ENCODE results near the gene NHSL2. TPM values are rescaled to one million over a fixed set of nuclear protein-coding genes. Genes with fewer than 3 reads are reported as not detected.

The NHSL2 gene
- polyA plus RNA-seq, 1 donor, result 8.2 TPM

DNA sequence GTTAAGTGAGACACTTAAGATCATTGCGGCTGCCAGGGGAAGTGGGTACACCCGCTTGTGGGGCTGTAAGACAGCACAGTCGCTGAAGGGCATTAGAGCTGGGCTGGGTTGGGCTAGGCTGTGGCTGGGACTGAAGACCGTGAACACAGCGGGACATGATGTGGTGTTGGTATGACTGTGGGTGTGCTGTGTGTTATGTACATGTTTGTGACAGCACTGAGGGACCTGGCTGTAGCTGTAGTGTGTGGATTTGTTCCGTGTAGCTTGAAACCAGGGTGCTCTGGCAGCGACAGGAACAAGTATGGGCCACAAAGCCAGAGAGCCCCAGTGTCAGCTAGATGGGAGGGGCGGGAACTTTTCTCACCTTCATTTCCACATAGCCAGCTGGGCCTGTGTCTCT, 82.1 kb downstream of the NHSL2 start:
- no peak for DNase-seq

DNA sequence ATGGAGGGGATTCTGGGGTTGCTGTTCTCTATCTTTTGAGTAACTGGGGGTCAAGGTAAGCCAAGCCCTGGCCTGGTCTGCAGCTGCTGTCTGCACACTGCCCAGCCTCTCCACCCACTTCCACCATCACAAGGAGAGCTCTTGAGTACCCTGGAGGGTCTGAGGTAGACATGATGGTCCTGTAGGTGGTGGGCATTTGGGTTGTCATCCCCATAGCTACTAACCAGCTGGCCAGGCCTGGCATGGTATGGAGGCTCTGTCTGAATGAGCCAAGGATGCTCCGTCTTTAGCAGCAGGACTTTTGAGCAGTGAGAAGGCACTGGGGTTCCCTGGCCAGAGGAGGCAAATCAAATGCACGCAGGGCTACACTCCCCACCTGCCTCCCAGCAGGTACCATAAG, 82.7 kb downstream of the NHSL2 start:
- DNase-seq, result no peak

DNA sequence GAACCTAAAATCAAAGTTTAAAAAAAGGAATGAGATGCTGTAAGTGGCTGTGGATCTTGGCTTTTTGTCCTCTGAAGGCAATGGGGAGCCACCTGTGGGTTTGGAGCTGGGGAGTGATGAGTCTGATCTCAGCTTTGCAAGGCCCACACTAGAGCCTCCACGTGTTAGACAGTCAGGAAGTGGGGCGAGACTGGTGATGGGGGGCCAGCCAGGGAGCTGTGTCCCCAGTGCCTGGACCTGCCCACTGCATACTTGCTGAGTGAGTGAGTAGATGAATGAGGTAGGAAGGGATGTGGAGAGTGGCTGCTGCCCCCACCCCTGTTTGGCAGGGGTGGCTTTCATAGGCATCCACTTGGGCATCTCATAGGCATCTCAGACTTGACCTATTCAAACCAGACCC, 84.0 kb downstream of the NHSL2 start:
- no peak for DNase-seq

DNA sequence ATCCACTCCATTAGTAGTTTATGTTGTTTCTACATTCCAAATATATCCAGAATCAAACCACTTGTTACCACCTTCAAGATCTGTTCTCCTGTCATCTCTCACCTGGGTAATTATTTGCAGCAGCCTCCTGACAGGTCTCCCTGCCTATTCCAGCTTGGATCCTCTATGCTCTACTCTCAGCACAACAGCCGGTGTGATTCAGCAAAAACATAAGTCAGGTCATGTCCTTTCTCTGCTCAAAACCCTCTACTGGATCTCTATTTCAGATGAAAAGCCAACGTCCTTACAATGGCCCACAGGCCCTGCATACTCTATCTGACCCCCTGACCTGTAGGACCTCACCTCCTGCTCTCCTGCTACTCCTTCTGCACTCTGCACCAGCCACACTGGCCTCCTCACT, 84.5 kb downstream of the NHSL2 start:
- DNase-seq, result no peak

DNA sequence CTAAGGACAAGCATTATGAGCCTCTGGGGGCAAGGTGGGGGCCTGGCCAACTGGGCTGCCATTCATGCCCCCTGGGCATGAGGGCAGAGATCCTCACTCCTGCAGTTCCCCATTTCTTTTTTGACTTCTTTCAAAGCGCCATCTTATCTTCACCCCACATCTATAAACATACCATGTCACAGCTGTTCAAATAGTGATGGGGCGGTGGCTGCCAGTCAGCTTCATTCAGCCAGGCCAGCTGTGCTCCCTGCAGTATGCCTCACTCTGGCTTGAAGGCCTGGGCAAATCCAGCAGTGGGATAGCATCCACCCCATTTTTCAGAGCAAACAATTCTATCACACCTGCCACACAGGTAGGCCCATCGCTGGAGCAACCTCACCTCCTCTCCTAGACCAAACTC, 85.5 kb downstream of the NHSL2 start:
- no peak for DNase-seq

DNA sequence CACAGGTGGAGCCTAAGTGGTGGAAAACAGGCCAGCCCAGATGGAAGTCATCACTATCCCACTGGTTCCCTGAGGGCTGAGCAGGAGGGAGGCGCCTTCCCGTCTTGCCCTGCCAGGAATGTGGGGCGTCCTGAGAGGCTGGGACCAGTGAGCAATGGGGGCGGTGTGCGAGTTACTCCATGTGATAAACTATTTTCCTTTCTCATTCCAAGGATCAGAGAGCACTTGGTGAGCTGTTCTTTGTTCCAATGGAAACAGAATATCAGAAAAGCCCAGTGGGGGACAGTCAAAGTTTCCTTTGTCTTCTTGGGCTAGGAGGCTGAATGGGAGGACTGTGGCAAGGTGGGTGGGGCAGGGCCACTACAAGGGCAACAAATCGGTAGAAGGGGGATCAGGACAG, 86.2 kb downstream of the NHSL2 start:
- no peak for DNase-seq

DNA sequence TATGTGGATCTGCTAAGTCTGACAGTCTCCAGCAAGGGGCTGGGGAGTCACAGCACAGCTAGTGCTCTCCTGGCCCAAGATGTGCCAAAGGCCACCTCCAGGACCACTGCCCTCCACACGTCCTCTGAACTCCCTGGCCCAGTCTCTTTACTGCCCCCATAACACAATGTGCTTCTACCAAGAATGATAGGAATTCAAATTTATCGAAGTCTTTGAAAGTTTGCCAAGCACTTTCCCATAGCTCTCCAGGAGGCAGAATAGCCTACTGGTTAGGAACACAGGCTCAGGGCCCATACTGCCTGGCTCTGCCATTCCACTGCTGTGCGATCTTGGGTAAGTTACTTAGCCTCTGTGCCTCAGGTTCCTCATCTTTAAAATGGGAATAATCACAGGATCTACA, 86.7 kb downstream of the NHSL2 start:
- no peak for DNase-seq

DNA sequence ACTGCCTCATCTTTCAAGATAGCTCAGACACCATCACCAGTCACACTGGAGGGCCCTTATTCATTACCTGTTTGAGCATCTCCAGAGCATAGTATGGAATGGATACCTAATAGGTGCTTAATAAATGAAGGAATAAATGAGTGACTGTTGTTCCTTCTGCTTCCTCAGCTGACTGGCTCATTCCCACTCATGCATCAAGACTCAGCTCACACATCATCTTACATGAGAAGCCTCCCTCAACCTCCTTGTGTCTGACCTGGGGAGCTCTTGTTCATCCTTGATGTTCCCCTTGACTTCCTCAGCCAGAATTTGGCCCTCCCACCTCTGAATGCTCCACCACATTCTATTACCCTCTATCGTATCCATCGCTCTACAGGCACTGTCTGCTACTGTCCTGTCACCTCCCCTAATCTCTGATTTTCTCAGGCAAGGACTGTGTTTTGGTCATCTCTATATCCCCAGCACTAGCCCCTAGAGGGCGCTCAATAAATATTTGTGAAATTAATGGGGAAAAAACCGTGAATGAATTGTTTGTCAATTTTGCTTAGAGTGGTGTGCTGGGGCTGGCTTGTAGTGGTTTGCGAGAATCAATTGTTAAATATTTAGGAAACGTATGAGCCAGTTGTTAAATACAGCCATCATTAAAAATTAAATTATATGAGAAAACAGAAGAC, 88.3 kb downstream of the NHSL2 start:
- DNase-seq, result no peak

DNA sequence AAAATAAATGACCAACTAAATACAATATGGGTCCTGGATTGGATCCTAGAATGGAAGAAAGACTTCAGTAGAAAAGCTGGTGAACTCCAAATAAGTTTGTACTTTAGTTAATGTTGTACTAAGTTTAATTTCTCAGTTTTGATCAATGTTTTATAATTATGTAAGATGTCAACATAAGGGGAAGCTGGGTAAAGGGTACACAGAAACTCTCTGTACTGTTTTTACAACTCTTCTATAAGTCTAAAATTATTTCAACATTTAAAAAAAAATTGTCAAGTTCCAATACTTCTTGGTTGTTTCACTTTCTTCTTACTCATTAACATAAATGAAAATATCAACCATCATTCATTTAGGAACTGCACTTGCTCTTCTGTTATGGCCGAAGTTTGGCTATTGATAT, 88.9 kb downstream of the NHSL2 start:
- DNase-seq, result no peak

DNA sequence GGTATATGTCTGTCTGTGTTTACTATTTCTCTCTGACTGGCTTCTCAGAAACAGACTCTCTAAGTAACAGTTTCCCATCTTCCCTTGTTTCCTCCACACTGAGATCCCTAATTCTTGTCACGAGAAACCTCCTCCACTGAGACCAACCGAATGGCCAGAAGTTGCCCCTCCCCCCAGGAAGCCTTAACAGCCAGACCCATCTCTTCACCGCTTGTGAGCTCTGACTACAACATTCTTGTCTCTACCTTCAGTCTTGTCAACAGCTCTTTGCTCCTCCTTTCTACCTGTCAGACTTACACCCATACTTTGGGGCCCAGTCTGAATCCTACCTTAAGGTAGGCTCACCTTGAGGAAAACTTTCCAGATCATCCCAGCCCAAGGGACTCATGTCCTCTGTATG, 90.8 kb downstream of the NHSL2 start:
- DNase-seq, result no peak

DNA sequence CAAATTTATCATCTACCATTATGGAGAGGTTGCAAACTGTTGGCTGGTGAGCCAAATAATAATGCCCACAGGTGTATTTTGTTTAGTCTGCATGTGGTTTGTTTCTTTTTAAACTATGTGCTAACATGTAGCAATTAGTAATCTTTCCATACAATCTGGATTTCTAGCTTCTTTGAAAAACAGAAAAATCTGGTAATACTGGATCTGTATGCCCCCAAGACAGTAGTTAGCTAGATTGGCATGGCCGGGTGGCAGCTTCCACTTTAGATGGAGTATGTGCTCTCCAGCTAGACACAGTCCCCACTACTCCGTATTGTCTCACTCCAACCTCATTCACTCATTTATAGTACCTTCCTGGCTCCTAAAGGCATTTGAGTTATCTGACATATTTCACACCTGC, 91.3 kb downstream of the NHSL2 start:
- no peak for DNase-seq

DNA sequence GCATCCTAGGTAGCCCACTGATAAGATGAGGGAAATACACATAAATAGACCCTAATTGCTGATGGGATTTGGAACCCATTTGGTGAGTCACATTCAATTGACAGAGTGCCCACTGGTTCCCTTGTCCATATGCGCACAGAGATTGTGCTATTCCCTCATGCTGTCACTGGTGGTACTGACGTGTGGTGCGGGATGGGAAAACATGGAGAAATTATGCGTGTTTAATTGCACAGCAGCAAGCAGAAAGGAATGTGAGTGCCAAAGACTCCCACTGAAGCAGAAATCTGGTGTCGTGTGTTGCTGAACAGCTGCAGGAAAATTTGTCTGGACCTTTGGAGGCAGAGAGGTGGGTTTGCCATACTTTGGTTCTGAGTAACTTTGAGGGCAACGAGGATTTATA, 92.2 kb downstream of the NHSL2 start:
- no peak for DNase-seq

DNA sequence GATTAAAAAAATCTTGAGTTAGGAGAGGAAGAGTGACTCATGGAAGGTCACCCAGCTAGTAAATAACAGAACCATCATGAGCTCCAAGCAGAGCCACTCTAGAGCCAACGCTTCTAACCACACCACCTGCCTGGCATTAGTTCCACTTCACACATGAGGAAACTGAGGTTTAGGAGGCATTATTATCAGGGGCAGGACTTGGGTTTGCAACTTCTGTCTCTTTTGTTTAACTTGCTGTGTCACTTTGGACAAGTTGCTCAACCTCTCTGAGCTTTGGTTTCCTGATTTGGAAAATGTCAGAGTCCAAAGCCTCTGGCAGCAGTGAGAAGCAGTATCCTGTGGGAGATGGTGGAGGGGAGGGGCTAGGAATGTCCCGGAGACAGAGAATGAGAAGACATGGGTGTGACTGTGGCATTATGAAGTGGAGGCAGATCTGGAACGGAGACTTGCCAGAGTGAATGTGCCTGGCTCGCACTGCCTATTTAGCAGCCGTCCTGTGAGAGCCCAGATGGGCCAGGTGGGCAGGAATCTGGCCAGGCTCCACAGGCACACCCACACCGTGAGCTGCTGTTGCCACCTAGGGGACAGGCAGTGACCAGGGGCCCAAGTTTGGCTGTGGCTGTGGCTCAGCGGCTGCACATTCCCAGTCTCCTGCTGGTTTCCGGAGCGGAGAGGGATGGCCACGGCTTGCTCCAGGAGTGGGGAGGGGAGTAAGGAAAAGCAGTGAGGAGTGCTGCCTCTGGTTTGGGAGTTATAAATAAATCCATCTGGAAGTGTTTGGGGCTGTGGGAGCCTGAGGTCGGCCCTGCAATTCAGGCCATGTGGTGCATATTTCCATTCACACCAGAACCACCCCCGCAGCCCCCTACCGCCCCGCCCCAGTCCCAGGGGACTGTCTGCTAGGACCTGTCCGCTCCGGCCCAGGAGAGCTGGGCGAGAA, 93.4 kb downstream of the NHSL2 start:
- DNase-seq, result peak; percentile 69

DNA sequence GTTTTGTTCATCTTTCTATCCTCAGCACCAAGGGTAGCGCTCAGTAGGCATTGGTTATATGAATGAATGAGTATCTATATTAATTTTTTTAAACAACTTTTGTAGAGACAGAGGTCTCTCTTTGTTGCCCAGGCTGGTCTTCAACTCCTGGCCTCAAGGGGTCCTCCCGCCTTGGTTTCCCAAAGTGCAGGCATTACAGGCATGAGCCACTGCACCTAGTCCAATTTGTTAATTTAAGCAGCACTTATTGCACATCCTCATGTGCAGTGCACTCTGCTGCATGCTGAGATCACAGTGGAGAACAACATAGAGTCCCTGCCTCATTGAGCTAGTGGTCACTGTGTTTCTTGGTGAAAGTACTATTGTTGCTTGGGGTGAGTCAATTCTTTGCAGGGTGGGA, 94.4 kb downstream of the NHSL2 start:
- no peak for DNase-seq

DNA sequence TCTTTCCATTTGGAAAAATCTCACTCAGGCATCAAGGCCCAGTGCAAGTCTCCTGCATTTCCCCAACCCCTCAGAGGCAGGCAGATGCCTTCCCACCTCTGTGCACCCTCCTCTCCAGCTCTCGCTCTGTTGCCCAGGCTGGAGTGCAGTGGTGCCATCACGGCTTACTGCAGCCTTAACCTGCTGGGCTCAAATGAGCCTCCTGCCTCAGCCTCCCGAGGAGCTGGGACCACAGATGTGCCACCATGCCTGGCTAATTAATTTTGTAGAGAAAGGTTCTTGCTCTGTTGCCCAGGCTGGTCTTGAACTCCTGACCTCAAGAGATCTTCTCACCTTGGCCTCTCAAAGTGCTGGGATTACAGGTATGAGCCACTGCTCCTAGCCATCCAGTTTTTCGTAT, 95.8 kb downstream of the NHSL2 start:
- DNase-seq, result no peak

DNA sequence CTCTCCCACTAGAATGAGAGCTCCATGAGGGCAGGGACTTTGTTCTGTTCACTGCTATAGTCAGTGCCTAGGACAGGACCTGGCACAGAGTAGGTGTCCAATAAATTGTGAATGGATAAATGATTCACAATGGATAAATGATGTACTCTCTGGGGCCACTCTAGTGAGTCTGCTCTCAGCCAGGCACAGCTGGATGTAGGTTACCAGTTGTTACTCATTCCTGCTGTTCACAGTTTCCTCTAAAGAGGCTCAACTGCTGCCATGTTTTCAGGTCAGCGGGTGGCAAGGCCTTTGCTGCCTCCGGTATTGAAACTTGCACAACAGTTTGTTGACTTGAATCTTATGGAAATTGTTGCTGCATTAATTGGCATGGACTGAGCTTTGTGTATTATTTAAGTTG, 99.1 kb downstream of the NHSL2 start:
- DNase-seq, result no peak

DNA sequence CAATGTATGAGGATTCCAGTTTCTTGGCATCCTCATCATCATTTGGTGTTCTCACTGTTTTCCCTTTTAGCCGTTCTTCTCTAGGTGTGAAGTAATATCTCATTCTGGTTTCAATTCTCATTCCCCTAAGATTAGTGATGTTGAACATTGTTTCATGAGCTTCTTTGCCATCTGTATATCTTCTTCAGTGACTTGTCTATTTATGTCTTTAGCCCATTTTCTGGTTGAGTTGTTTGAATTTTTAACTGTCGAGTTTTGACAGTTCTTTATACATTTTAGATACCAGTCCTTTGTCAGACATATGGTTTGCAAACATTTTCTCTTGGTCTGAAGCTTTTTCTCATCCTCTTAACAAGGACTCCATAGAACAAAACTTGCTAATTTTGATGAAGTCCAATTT, 101.1 kb downstream of the NHSL2 start:
- no peak for DNase-seq

DNA sequence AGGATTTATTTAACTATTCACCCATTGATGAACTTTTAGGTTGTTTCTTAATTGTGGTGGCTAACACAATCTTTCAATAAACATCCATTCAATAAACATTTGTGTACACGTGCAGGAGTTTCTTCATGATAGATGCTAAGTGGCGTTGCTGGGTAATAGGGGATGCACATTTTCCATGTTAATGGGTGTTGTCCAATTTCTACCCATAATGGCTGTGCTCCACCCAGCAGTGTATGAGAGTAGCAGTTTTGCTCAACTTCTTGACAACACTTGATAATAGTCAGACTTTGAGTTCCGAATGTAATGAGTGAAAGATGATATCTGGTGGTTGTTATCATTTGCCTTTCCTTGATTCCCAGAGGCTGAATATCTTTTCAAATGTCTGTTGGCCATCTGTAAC, 104.7 kb downstream of the NHSL2 start:
- no peak for DNase-seq

DNA sequence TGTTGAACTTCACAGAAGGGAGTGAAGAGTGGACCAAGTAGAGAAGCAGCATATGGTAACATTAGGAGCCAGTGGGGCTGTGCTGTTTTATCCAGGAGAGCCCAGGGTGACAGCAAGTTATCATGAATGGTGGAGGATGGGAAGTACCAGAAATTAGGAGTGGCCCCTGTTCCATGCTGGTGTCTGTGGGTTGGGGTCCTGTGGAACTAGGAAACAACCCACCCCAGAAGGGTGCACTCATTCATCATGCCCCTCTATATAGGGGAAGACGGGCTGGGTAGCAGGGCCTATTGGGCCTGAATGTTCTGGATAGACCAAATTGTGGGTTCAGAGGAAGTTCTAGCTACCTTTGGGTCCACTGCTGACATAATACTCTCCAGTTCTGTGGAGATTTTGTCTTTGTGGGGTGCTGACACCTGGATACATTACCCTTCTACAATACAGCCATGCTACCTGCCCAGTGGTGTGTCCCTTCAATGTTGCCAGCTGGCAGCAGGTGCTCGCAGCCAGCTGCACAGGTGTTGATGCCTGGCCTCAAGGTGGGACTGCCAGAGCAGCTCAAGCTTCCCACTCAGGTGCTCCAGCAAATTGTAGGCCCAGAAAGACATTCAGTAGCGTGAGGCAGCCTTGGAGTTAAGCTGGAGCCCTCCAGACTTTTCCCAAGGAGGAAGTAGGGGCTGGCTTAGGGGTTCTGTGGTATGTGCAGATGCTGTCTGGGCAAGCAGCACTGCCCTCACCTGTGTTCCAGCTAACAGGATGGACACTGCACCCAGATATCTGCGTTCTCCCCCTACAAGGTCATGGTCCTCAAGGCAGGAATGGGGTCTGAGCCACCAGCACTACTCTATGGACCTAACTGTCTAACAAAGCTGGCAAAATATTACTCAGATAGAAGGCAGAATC, 106.5 kb downstream of the NHSL2 start:
- no peak for DNase-seq

DNA sequence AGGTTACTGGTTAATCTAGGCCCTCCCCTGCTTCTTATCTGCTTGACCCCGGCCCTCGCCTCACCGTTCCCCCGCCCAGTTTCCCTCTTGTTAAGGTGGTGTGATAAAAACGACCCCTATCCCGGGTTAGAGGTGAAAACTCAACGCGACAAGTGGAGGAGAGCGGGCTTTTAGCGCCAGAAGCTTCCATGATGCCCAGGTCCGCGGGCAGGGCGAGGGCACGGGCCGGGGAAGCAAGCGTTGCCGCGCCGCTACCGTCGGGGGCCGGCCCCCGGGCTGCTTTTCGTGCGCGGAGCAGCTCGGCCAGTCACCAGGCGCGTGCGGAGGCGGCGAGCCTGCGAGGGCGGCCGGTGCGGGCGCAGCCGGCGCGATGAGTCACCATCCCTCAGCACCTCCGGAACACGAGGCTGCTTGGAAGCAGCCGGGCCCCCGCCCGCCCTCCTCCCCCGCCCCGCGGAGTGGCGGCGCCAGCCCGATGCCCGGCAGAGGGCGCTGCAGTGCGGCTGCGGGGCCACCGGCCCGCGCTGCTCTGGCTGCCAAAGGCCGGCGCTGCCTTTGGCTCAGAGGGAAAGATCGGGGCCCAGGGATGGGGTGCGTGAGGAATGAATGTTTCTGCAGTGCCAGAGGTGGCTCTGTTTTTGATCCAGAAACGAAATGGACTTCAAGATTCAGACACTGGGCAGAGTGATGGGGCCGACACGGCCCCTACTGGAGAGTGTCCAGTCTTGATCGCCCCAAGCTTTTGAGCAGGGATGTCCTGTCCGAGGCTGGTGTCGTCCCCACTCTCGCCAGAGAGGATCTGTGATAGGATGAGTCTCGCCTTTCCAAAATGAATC, 107.8 kb downstream of the NHSL2 start:
- DNase-seq, result peak; percentile 90

DNA sequence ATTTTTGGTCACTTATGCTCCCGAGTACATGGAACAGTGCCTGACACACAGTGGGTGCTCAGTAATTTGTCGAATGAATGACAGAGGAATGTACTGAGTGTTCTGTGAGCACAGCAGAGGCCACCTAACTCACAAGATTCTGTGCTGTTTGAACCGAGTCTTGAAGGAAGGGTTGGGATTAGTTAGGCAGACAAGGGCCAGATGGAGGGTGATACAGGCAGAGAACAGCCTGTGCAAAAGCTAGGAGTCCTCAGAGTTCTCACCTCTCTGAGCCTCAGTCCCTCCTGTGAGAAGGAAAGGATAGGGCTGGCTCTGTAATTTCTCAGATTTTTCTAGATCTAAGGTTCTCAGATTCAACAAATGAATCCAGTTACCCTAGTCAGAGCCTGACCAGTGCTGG, 108.8 kb downstream of the NHSL2 start:
- no peak for DNase-seq

DNA sequence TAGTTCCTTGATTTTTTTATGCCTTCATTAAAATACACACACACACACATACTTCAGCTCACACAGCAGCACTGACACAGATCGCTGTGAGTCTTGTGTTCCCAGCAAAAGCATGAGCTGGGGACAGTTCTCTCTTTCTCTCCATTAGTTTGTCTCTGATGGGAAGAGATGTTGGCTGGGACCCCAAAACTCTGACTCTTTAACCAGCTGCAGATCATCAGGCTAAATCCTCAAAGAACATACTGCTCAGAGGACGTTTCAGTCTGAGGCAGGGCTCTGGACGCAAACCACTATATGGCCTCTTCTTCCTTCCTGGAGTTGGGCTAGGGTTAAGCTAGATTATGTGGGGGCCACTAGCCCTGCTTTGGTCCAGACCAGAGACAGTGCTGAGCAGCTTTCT, 109.6 kb downstream of the NHSL2 start:
- peak; percentile 65 for DNase-seq
